ENCODE results near the gene DRD4. TPM values are rescaled to one million over a fixed set of nuclear protein-coding genes. Genes with fewer than 3 reads are reported as not detected.

Gene DRD4
- polyA plus RNA-seq, 3 donors, result 0.13 TPM; not detected in 2

DNA sequence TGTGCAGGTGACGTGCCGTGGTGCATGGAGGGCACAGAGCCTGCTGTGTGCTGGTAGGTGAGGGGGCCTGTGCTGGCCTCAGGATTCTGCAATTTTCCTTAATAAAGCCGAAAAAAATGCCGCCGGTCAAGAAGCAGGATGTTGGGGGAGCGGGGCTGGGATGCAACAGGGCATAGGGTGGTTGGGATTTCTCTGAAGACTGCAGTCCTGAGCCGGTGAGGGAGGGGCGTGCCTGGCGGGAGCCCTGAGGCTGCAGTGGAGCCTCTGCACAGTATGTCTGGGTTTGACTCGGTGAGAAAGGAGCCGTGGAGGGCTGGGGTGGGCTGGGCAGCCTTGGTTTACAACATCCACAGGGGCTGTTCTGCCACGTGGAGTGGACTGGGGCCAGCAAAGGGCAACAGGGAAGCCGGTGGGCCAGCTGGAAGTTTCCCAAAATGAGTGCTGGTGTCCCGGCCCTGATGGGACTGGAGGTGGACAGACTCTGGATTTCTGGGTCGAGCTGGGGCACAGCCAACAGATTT is 13.7 kb upstream of the DRD4 start:
- intact Hi-C loops (cut with micrococcal nuclease), result no loop called here
- H3K9ac ChIP-seq (ENCODE audit: insufficient read depth, low read length, poor library complexity, severe bottlenecking), result no peak overlapping the region
- DNase-seq, result no peak
- H3K27ac ChIP-seq (ENCODE audit: low read depth in 1 of 2, low read length in 2 of 2), result no peak overlapping the region
- Mint-ChIP-seq H3K27ac (no peak overlapping the region), H3K36me3 (peaks cover 10 to 26% of the 10 kb centered on the region in 2 donors), H3K27me3 (ENCODE audit: low read depth in 3 of 3) (peaks cover 26 to 32% (median 32%) of the 10 kb centered on the region in 3 donors), H3K9me3 (peaks cover 0 to 14% (median 8%) of the 10 kb centered on the region in 7 donors), H3K4me3 (no peak overlapping the region), H3K4me1 (peaks cover 22% of the 10 kb centered on the region)
- H3K4me1 ChIP-seq (ENCODE audit: control insufficient read depth in 1 of 2, insufficient read depth in 2 of 2, low read length in 2 of 2), result peaks cover 12 to 20% of the 10 kb centered on the region in 2 donors
- H3K9me3 ChIP-seq (replicated peaks in 1 of 2; ENCODE audit: control insufficient read depth in 1 of 2, insufficient read depth in 1 of 2, low read length in 2 of 2), result no peaks in the 10 kb centered on the region
- H2AFZ ChIP-seq (ENCODE audit: insufficient read depth, low read depth, low read length, poor library complexity, severe bottlenecking), result no peak overlapping the region
- no peak overlapping the region for H3K4me2 ChIP-seq (replicated peaks; ENCODE audit: extremely low read depth, low read length, poor library complexity, severe bottlenecking)
- TF ChIP-seq, protein P1, sequence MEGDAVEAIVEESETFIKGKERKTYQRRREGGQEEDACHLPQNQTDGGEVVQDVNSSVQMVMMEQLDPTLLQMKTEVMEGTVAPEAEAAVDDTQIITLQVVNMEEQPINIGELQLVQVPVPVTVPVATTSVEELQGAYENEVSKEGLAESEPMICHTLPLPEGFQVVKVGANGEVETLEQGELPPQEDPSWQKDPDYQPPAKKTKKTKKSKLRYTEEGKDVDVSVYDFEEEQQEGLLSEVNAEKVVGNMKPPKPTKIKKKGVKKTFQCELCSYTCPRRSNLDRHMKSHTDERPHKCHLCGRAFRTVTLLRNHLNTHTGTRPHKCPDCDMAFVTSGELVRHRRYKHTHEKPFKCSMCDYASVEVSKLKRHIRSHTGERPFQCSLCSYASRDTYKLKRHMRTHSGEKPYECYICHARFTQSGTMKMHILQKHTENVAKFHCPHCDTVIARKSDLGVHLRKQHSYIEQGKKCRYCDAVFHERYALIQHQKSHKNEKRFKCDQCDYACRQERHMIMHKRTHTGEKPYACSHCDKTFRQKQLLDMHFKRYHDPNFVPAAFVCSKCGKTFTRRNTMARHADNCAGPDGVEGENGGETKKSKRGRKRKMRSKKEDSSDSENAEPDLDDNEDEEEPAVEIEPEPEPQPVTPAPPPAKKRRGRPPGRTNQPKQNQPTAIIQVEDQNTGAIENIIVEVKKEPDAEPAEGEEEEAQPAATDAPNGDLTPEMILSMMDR (IDR thresholded peaks at IDR 0.05), result no peak
- no peak overlapping the region for H3K4me3 ChIP-seq (replicated peaks in 1 of 3; ENCODE audit: low read depth in 2 of 3, low read length in 3 of 3)
- H4K20me1 ChIP-seq (ENCODE audit: insufficient read depth, low read length), result peaks cover 8% of the 10 kb centered on the region
- peaks cover 4 to 29% of the 10 kb centered on the region in 2 donors for H3K27me3 ChIP-seq (ENCODE audit: control insufficient read depth in 2 of 2, insufficient read depth in 2 of 2, low read length in 2 of 2)
- H3K79me2 ChIP-seq (ENCODE audit: insufficient read depth, low read length), result no peaks in the 10 kb centered on the region
- 94% methylated on average over 13 of the region's 15 CpGs for WGBS (ENCODE audit: insufficient coverage)
- no peaks in the 10 kb centered on the region for H3K36me3 ChIP-seq (replicated peaks in 1 of 2; ENCODE audit: control insufficient read depth in 1 of 2, insufficient read depth in 2 of 2, low read length in 2 of 2)

DNA sequence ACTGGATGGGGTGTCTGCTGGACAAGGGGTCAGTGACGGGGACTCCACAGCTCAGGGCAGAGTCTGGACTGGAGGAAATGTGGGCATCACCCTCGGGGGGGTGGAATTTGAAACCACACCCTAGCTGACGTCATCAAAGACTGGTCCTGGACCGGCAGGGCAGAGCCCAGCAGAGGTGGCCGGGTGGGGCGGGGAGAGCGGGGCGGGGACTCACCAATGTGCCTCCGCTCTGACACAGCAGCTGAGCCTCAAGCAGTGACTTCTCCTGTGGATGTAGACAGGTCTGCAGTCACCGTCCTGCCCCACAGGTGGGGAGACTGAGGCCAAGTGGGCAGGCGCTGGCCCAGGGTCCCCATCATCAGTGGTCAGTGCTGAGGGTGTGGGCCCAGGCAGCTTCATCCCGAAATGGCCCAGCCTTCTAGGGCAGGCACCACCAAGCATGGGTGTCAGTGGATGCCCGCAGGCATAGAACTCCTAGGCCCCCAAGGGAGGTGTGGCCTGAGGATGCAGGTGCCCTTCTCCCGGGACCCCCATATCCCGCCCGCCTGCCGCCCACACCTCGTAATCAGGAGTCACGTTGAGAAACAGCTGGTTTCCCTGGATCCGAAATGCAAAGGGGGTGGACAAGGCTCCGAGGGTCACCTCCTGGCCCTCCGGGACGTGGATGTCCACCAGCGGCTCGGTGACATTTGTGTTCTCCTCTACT is 12.9 kb upstream of the DRD4 start:
- no peak overlapping the region for H3K4me2 ChIP-seq (replicated peaks; ENCODE audit: extremely low read depth, low read length, poor library complexity, severe bottlenecking)
- TF ChIP-seq, protein P1 (IDR thresholded peaks at IDR 0.05), result no peak
- H3K27me3 Mint-ChIP-seq (ENCODE audit: low read depth in 3 of 3), result peaks cover 33 to 40% (median 39%) of the 10 kb centered on the region in 3 donors
- peaks cover 17 to 27% of the 10 kb centered on the region in 2 donors for H3K4me1 ChIP-seq (ENCODE audit: control insufficient read depth in 1 of 2, insufficient read depth in 2 of 2, low read length in 2 of 2)
- intact Hi-C loops (cut with micrococcal nuclease), result no loop called here
- peaks cover 29% of the 10 kb centered on the region for H3K4me1 Mint-ChIP-seq
- no peak overlapping the region for H2AFZ ChIP-seq (ENCODE audit: insufficient read depth, low read depth, low read length, poor library complexity, severe bottlenecking)
- H3K36me3 Mint-ChIP-seq, result peaks cover 14 to 21% of the 10 kb centered on the region in 2 donors
- no peak overlapping the region for H3K27ac ChIP-seq (ENCODE audit: low read depth in 1 of 2, low read length in 2 of 2)
- peaks cover 9% of the 10 kb centered on the region for H4K20me1 ChIP-seq (ENCODE audit: insufficient read depth, low read length)
- H3K9ac ChIP-seq (ENCODE audit: insufficient read depth, low read length, poor library complexity, severe bottlenecking), result no peak overlapping the region
- H3K4me3 Mint-ChIP-seq, result no peak overlapping the region
- no peaks in the 10 kb centered on the region for H3K36me3 ChIP-seq (replicated peaks in 1 of 2; ENCODE audit: control insufficient read depth in 1 of 2, insufficient read depth in 2 of 2, low read length in 2 of 2)
- WGBS (ENCODE audit: insufficient coverage), result 86% methylated on average over 19 of the region's 25 CpGs
- no peaks in the 10 kb centered on the region for H3K79me2 ChIP-seq (ENCODE audit: insufficient read depth, low read length)
- H3K27ac Mint-ChIP-seq, result peak overlapping the region in 1 of 7 donors; percentile 30
- H3K27me3 ChIP-seq (ENCODE audit: control insufficient read depth in 2 of 2, insufficient read depth in 2 of 2, low read length in 2 of 2), result peaks cover 6 to 34% of the 10 kb centered on the region in 2 donors
- peaks cover 0 to 16% (median 8%) of the 10 kb centered on the region in 7 donors for H3K9me3 Mint-ChIP-seq
- H3K9me3 ChIP-seq (replicated peaks in 1 of 2; ENCODE audit: control insufficient read depth in 1 of 2, insufficient read depth in 1 of 2, low read length in 2 of 2), result no peaks in the 10 kb centered on the region
- DNase-seq, result peak in 2 of 3 donors; percentile 8 to 38
- H3K4me3 ChIP-seq (replicated peaks in 1 of 3; ENCODE audit: low read depth in 2 of 3, low read length in 3 of 3), result no peak overlapping the region
